CD14-positive monocyte (primary cell): ENCODE results near the gene ALLC. TPM values are rescaled to one million over a fixed set of nuclear protein-coding genes. Genes with fewer than 3 reads are reported as not detected.

Source experiments
- DNase-seq, 3 donors: peaks; one replicate each; pipeline ENCODE4 v3.0.0-alpha.2; 2011 to 2022
- H2AFZ ChIP-seq: 2 replicates; pipeline ENCODE4 v1.6.0; 2012; ENCODE audit warnings: mild to moderate bottlenecking, low read depth, low read length, inconsistent platforms; ENCODE audit not compliant: insufficient read depth, poor library complexity, severe bottlenecking
- H3K27ac ChIP-seq, 2 donors: 1 replicate in 1 of 2; 2 replicates in 1 of 2; pipeline ENCODE4 v1.5.1; 2012 to 2013; ENCODE audit warnings: low read length in 2 of 2, control low read depth in 1 of 2, inconsistent platforms in 1 of 2, low read depth in 1 of 2, mild to moderate bottlenecking in 1 of 2
- H3K27me3 ChIP-seq, 2 donors: one replicate each; pipeline versions ENCODE4 v1.6.0 to v1.6.1; 2011 to 2013; ENCODE audit warnings: low read length in 2 of 2; ENCODE audit not compliant: control insufficient read depth in 2 of 2, insufficient read depth in 2 of 2
- H3K36me3 ChIP-seq, 2 donors: replicated peaks in 1 of 2; 1 replicate in 1 of 2; 2 replicates in 1 of 2; pipeline versions ENCODE4 v1.5.1 to v1.6.1; 2012 to 2013; ENCODE audit warnings: low read length in 2 of 2, control low read depth in 1 of 2, inconsistent platforms in 1 of 2, mild to moderate bottlenecking in 1 of 2; ENCODE audit not compliant: insufficient read depth in 2 of 2, control insufficient read depth in 1 of 2
- H3K4me1 ChIP-seq, 2 donors: 1 replicate in 1 of 2; 2 replicates in 1 of 2; pipeline versions ENCODE4 v1.5.1 to v1.6.1; 2012 to 2013; ENCODE audit warnings: low read length in 2 of 2, control low read depth in 1 of 2, inconsistent platforms in 1 of 2, mild to moderate bottlenecking in 1 of 2, moderate library complexity in 1 of 2; ENCODE audit not compliant: insufficient read depth in 2 of 2, control insufficient read depth in 1 of 2
- H3K4me2 ChIP-seq: replicated peaks from 2 replicates; pipeline ENCODE3; 2012; ENCODE audit warnings: low read length, moderate library complexity, mild to moderate bottlenecking; ENCODE audit not compliant: poor library complexity, severe bottlenecking; ENCODE audit errors: extremely low read depth
- H3K4me3 ChIP-seq, 3 experiments: fragments of 200-600 bp in 1 of 3; sonication (generic) in 1 of 3; replicated peaks in 1 of 3; 1 replicate in 2 of 3; 2 replicates in 1 of 3; pipeline ENCODE4 v1.5.1; 2011 to 2013; ENCODE audit warnings: low read length in 3 of 3, mild to moderate bottlenecking in 3 of 3, control low read depth in 2 of 3, low read depth in 2 of 3, inconsistent platforms in 1 of 3, moderate library complexity in 1 of 3
- H3K79me2 ChIP-seq: 2 replicates; pipeline ENCODE4 v1.6.0; 2012; ENCODE audit warnings: mild to moderate bottlenecking, control low read depth, inconsistent platforms, low read length, moderate library complexity; ENCODE audit not compliant: insufficient read depth
- H3K9ac ChIP-seq: 2 replicates; pipeline ENCODE4 v1.6.0; 2017; ENCODE audit warnings: low read length, mild to moderate bottlenecking; ENCODE audit not compliant: insufficient read depth, poor library complexity, severe bottlenecking
- H3K9me3 ChIP-seq, 2 donors: replicated peaks in 1 of 2; 1 replicate in 1 of 2; 2 replicates in 1 of 2; pipeline versions ENCODE4 v1.5.1 to v1.6.1; 2012 to 2013; ENCODE audit warnings: low read length in 2 of 2, control low read depth in 1 of 2; ENCODE audit not compliant: control insufficient read depth in 1 of 2, insufficient read depth in 1 of 2
- H4K20me1 ChIP-seq: 2 replicates; pipeline ENCODE4 v1.6.0; 2012; ENCODE audit warnings: mild to moderate bottlenecking, low read length, control low read depth, moderate library complexity; ENCODE audit not compliant: insufficient read depth
- H3K27ac Mint-ChIP-seq, 7 donors: one replicate each; pipeline ENCODE4 v1.8.0; 2020; ENCODE audit warnings: mild to moderate bottlenecking in 7 of 7, mixed read lengths in 7 of 7, moderate library complexity in 6 of 7, inconsistent platforms in 2 of 7
- H3K27me3 Mint-ChIP-seq, 3 donors: one replicate each; pipeline ENCODE4 v1.8.0; 2021 to 2022; ENCODE audit warnings: low read depth in 3 of 3, mild to moderate bottlenecking in 3 of 3, mixed read lengths in 3 of 3, moderate library complexity in 3 of 3, inconsistent platforms in 1 of 3
- H3K36me3 Mint-ChIP-seq, 2 donors: one replicate each; pipeline ENCODE4 v1.8.0; 2020; ENCODE audit warnings: mixed read lengths in 2 of 2, inconsistent platforms in 1 of 2, mild to moderate bottlenecking in 1 of 2
- H3K4me1 Mint-ChIP-seq: one replicate; pipeline ENCODE4 v1.8.0; 2020; ENCODE audit warnings: mild to moderate bottlenecking, mixed read lengths
- H3K4me3 Mint-ChIP-seq, 2 donors: one replicate each; pipeline ENCODE4 v1.8.0; 2020; ENCODE audit warnings: mild to moderate bottlenecking in 2 of 2, mixed read lengths in 2 of 2, moderate library complexity in 1 of 2
- H3K9me3 Mint-ChIP-seq, 7 donors: one replicate each; pipeline ENCODE4 v1.8.0; 2020 to 2022; ENCODE audit warnings: mixed read lengths in 7 of 7, mild to moderate bottlenecking in 6 of 7, moderate library complexity in 6 of 7, inconsistent platforms in 2 of 7
- CTCF ChIP-seq: fragments of 200-600 bp; IDR thresholded peaks from one replicate; pipeline ENCODE4 v1.8.0; 2022; ENCODE audit warnings: antibody characterized with exemption, mild to moderate bottlenecking
- WGBS: methylation state at CpG from one replicate; pipeline ENCODE4 v1.1.5; 2013; ENCODE audit warnings: missing lambda C conversion rate; ENCODE audit not compliant: insufficient coverage; 5-methylcytosine and 5-hydroxymethylcytosine counted together
- intact Hi-C, 2 donors: fragments of 100-400 bp; cut with micrococcal nuclease; formaldehyde crosslinking; loops; one replicate each; pipeline versions ENCODE4 v1.15.0 to v1.15.1; 2023
- polyA plus RNA-seq, 3 donors: library from polyadenylated mRNA; depleted of rRNA in 1 of 3; unstranded in 2 of 3; stranded (reverse) in 1 of 3; fragments of 300-500 nt in 2 of 3; fragments of >200 nt in 1 of 3; fragmentation: Illumina TruSeq in 2 of 3; gene quantifications; 1 replicate in 2 of 3; 2 replicates in 1 of 3; pipeline ENCODE4 v1.2.3, GENCODE V29; 2012 to 2021

The ALLC gene
- polyA plus RNA-seq, 3 donors: not detected

- Histone ChIP-seq H3K9me3 (peaks cover 0 to 13% of the 10 kb centered on the region in 2 donors), H3K4me2 (no peak overlapping the region), H3K36me3 (no peaks in the 10 kb centered on the region), H3K4me1 (no peaks in the 10 kb centered on the region), H3K27ac (no peak overlapping the region), H3K27me3 (no peaks in the 10 kb centered on the region), H4K20me1 (no peaks in the 10 kb centered on the region), H3K4me3 (no peak overlapping the region), H2AFZ (no peak overlapping the region), H3K9ac (no peak overlapping the region), H3K79me2 (no peaks in the 10 kb centered on the region)
- no peaks in the 10 kb centered on the region for H3K4me1 Mint-ChIP-seq
- intact Hi-C loops: no loop called here
- no peak for TF ChIP-seq CTCF
- no peaks in the 10 kb centered on the region for H3K36me3 Mint-ChIP-seq
- H3K27me3 Mint-ChIP-seq: peaks cover 0 to 4% (median 0%) of the 10 kb centered on the region in 3 donors
- H3K9me3 Mint-ChIP-seq: peaks cover 3 to 30% (median 17%) of the 10 kb centered on the region in 7 donors
- H3K27ac Mint-ChIP-seq: no peak overlapping the region
- WGBS: 91% methylated on average over 6 of the region's 9 CpGs
- no peak overlapping the region for H3K4me3 Mint-ChIP-seq
- no peak for DNase-seq
Observed at GRCh38 chr2:3610415-3610814, 47.6 kb upstream of the ALLC start.

GRCh38 chr2:3610881-3611505 lies 47.0 kb upstream of the ALLC start:
- no peak for TF ChIP-seq CTCF
- WGBS: 78% methylated on average over 18 of the region's 23 CpGs
- H2AFZ ChIP-seq: no peak overlapping the region

More at GRCh38 chr2:3610881-3611505, 47.0 kb upstream of the ALLC start:
- peaks cover 4 to 30% (median 19%) of the 10 kb centered on the region in 7 donors for H3K9me3 Mint-ChIP-seq
- H3K4me3 Mint-ChIP-seq: no peak overlapping the region
- no peaks in the 10 kb centered on the region for H3K36me3 ChIP-seq
- H3K9me3 ChIP-seq: peaks cover 0 to 13% of the 10 kb centered on the region in 2 donors
- H3K27ac Mint-ChIP-seq: peak overlapping the region in 2 of 7 donors; percentile 8 to 37
- no peak for DNase-seq
- intact Hi-C loops: no loop called here
- no peaks in the 10 kb centered on the region for H3K36me3 Mint-ChIP-seq
- H3K27me3 Mint-ChIP-seq: peaks cover 0 to 4% (median 0%) of the 10 kb centered on the region in 3 donors
- no peaks in the 10 kb centered on the region for H3K27me3 ChIP-seq
- H4K20me1 ChIP-seq: no peaks in the 10 kb centered on the region
- no peak overlapping the region for H3K27ac ChIP-seq
- H3K9ac ChIP-seq: no peak overlapping the region
- no peaks in the 10 kb centered on the region for H3K79me2 ChIP-seq
- no peak overlapping the region for H3K4me3 ChIP-seq
- no peaks in the 10 kb centered on the region for H3K4me1 ChIP-seq
- H3K4me1 Mint-ChIP-seq: no peaks in the 10 kb centered on the region
- H3K4me2 ChIP-seq: no peak overlapping the region
